ENCODE measurements around the gene TRAK1. TPM values are rescaled to one million over a fixed set of nuclear protein-coding genes. Genes with fewer than 3 reads are reported as not detected.

TRAK1 gene
- total RNA-seq, 1 donor from 2014 or later = 101 TPM

GRCh38 chr3:42177068-42177800 lies 86.1 kb downstream of the TRAK1 start:
- no peak for DNase-seq (ENCODE audit: low spot score)

- no peak for DNase-seq (ENCODE audit: low spot score)
Observed at GRCh38 chr3:42177801-42178150, 86.6 kb downstream of the TRAK1 start.

- DNase-seq (ENCODE audit: low spot score) = peak; percentile 66
Observed at GRCh38 chr3:42179110-42179725, 88.1 kb downstream of the TRAK1 start.

GRCh38 chr3:42180901-42181300 lies 89.7 kb downstream of the TRAK1 start:
- DNase-seq (ENCODE audit: low spot score) = no peak

- no peak for DNase-seq (ENCODE audit: low spot score)
Observed at GRCh38 chr3:42182555-42182954, 91.4 kb downstream of the TRAK1 start.

- no peak for DNase-seq (ENCODE audit: low spot score)
Observed at GRCh38 chr3:42183991-42184632, 93.0 kb downstream of the TRAK1 start.

- no peak for DNase-seq (ENCODE audit: low spot score)
Observed at GRCh38 chr3:42184651-42185443, 93.7 kb downstream of the TRAK1 start.

GRCh38 chr3:42187936-42188335 lies 96.8 kb downstream of the TRAK1 start:
- no peak for DNase-seq (ENCODE audit: low spot score)

GRCh38 chr3:42188376-42188775 lies 97.2 kb downstream of the TRAK1 start:
- DNase-seq (ENCODE audit: low spot score) = no peak

GRCh38 chr3:42189001-42189460 lies 97.9 kb downstream of the TRAK1 start:
- peak; percentile 51 for DNase-seq (ENCODE audit: low spot score)

- DNase-seq (ENCODE audit: low spot score) = no peak
Observed at GRCh38 chr3:42189736-42190135, 98.6 kb downstream of the TRAK1 start.

GRCh38 chr3:42190701-42191442 lies 99.7 kb downstream of the TRAK1 start:
- DNase-seq (ENCODE audit: low spot score) = peak; percentile 77

GRCh38 chr3:42191443-42191747 lies 100.2 kb downstream of the TRAK1 start:
- no peak for DNase-seq (ENCODE audit: low spot score)

- no peak for DNase-seq (ENCODE audit: low spot score)
Observed at GRCh38 chr3:42192334-42193200, 101.4 kb downstream of the TRAK1 start.

GRCh38 chr3:42194943-42195510 lies 103.9 kb downstream of the TRAK1 start:
- DNase-seq (ENCODE audit: low spot score) = no peak

GRCh38 chr3:42195879-42196330 lies 104.7 kb downstream of the TRAK1 start:
- DNase-seq (ENCODE audit: low spot score) = no peak

GRCh38 chr3:42198709-42199108 lies 107.6 kb downstream of the TRAK1 start:
- no peak for DNase-seq (ENCODE audit: low spot score)

- DNase-seq (ENCODE audit: low spot score) = no peak
Observed at GRCh38 chr3:42202217-42202865, 111.2 kb downstream of the TRAK1 start.

- no peak for DNase-seq (ENCODE audit: low spot score)
Observed at GRCh38 chr3:42204867-42205599, 113.9 kb downstream of the TRAK1 start.

Data from mucosa of gallbladder (tissue), 1 donor.